ENCODE data around the gene FAM3D. TPM values are rescaled to one million over a fixed set of nuclear protein-coding genes. Genes with fewer than 3 reads are reported as not detected.

The FAM3D gene
- polyA plus RNA-seq, 1 donor (not counting 4 experiments of a cell fraction or from before 2014, with no cell fraction given): not detected

DNA sequence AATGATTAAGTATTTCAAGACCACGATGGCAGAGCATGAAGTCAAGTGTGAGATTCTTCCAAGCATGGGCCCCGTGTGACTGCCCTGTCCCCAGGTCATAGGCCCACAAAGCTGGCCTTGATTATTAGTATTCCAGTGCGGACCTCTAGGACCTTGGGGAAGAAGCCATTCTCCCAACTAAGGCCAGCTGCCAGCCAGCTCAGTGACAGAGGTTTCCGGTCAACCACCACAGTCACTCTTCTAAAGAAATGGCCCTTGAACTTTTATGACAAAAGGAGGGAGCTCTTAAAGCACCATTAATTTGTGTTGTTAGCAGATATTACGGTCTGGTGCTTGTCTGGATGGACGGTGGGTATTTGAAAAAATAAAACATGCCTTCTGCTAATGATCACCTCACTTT lies 28.0 kb downstream of the FAM3D start:
- Histone ChIP-seq H3K27me3 (ENCODE audit: control insufficient read depth, extremely low read depth, insufficient read depth, low read length) (peaks cover 6% of the 10 kb centered on the region), H3K27ac (ENCODE audit: control insufficient read depth, insufficient read depth, low read length) (no peak overlapping the region), H2AFZ (ENCODE audit: control insufficient read depth, low read length) (no peak overlapping the region), H3K9ac (ENCODE audit: control insufficient read depth, extremely low read depth, insufficient read depth, low read length) (no peak overlapping the region), H3K36me3 (ENCODE audit: control insufficient read depth in 2 of 2, extremely low read depth in 1 of 2, insufficient read depth in 2 of 2, low read length in 2 of 2) (no peaks in the 10 kb centered on the region), H4K20me1 (ENCODE audit: control insufficient read depth, extremely low read depth, insufficient read depth, low read length) (no peaks in the 10 kb centered on the region), H3K4me2 (ENCODE audit: control insufficient read depth, extremely low read depth, insufficient read depth, low read depth, low read length) (no peak overlapping the region), H3K4me3 (ENCODE audit: control insufficient read depth in 2 of 3, extremely low read depth in 1 of 3, insufficient read depth in 2 of 3, low read depth in 1 of 3, low read length in 3 of 3) (no peak overlapping the region), H3K79me2 (ENCODE audit: control insufficient read depth, insufficient read depth, low read length) (no peaks in the 10 kb centered on the region), H3K4me1 (ENCODE audit: control insufficient read depth, extremely low read depth, insufficient read depth, low read length) (peaks cover 9% of the 10 kb centered on the region), H3K9me1 (ENCODE audit: control insufficient read depth, extremely low read depth, insufficient read depth, low read length) (no peaks in the 10 kb centered on the region), H3K9me3 (ENCODE audit: control insufficient read depth, low read depth, low read length) (no peaks in the 10 kb centered on the region)
- dilution Hi-C loops (cut with MboI; ENCODE audit: extremely low pct_ligation_motif_present, low sequenced_read_pairs): no loop called here
- FAIRE-seq: no peak
- TF ChIP-seq EZH2 (IDR thresholded peaks at IDR 0.05; ENCODE audit: low read length): no peak
- TF ChIP-seq, protein P1, sequence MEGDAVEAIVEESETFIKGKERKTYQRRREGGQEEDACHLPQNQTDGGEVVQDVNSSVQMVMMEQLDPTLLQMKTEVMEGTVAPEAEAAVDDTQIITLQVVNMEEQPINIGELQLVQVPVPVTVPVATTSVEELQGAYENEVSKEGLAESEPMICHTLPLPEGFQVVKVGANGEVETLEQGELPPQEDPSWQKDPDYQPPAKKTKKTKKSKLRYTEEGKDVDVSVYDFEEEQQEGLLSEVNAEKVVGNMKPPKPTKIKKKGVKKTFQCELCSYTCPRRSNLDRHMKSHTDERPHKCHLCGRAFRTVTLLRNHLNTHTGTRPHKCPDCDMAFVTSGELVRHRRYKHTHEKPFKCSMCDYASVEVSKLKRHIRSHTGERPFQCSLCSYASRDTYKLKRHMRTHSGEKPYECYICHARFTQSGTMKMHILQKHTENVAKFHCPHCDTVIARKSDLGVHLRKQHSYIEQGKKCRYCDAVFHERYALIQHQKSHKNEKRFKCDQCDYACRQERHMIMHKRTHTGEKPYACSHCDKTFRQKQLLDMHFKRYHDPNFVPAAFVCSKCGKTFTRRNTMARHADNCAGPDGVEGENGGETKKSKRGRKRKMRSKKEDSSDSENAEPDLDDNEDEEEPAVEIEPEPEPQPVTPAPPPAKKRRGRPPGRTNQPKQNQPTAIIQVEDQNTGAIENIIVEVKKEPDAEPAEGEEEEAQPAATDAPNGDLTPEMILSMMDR (optimal IDR thresholded peaks at IDR 0.05 in 1 of 3, IDR thresholded peaks at IDR 0.05 in 1 of 3, conservative IDR thresholded peaks at IDR 0.05 in 1 of 3; ENCODE audit: extremely low read depth in 1 of 3, insufficient read depth in 2 of 3, low read length in 3 of 3): no peak
- DNase-seq (ENCODE audit: low read depth, low spot score): no peak

DNA sequence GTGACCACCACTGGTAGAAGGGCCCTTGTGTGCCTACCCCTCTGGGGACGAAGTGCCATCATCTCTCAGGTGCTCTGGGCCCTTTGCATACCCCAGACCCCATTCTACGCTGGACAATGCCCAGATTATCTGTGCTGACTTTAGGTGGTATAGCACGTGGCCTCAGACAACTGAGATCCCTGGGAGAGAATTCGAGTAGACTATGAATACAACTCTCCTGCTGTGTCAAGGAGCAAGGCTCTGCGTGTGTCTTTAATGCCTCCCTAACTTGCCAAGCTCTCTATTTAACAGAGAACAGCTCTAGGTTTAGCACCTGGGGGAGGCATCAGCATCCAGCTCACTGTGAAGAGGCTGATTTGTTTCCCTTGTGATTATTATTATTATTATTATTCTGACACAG lies 29.1 kb downstream of the FAM3D start:
- dilution Hi-C loops (cut with MboI; ENCODE audit: extremely low pct_ligation_motif_present, low sequenced_read_pairs): no loop called here
- Histone ChIP-seq H3K27ac (ENCODE audit: control insufficient read depth, insufficient read depth, low read length) (no peak overlapping the region), H3K79me2 (ENCODE audit: control insufficient read depth, insufficient read depth, low read length) (no peaks in the 10 kb centered on the region), H3K4me1 (ENCODE audit: control insufficient read depth, extremely low read depth, insufficient read depth, low read length) (peaks cover 9% of the 10 kb centered on the region), H3K9me1 (ENCODE audit: control insufficient read depth, extremely low read depth, insufficient read depth, low read length) (no peaks in the 10 kb centered on the region), H2AFZ (ENCODE audit: control insufficient read depth, low read length) (no peak overlapping the region), H3K27me3 (ENCODE audit: control insufficient read depth, extremely low read depth, insufficient read depth, low read length) (peaks cover 8% of the 10 kb centered on the region), H4K20me1 (ENCODE audit: control insufficient read depth, extremely low read depth, insufficient read depth, low read length) (no peaks in the 10 kb centered on the region), H3K4me3 (ENCODE audit: control insufficient read depth in 2 of 3, extremely low read depth in 1 of 3, insufficient read depth in 2 of 3, low read depth in 1 of 3, low read length in 3 of 3) (no peak overlapping the region), H3K9me3 (ENCODE audit: control insufficient read depth, low read depth, low read length) (no peaks in the 10 kb centered on the region), H3K4me2 (ENCODE audit: control insufficient read depth, extremely low read depth, insufficient read depth, low read depth, low read length) (no peak overlapping the region), H3K9ac (ENCODE audit: control insufficient read depth, extremely low read depth, insufficient read depth, low read length) (no peak overlapping the region), H3K36me3 (ENCODE audit: control insufficient read depth in 2 of 2, extremely low read depth in 1 of 2, insufficient read depth in 2 of 2, low read length in 2 of 2) (no peaks in the 10 kb centered on the region)
- FAIRE-seq (no peak), DNase-seq (ENCODE audit: low read depth, low spot score) (no peak)
- TF ChIP-seq, protein P1 (optimal IDR thresholded peaks at IDR 0.05 in 1 of 3, IDR thresholded peaks at IDR 0.05 in 1 of 3, conservative IDR thresholded peaks at IDR 0.05 in 1 of 3; ENCODE audit: extremely low read depth in 1 of 3, insufficient read depth in 2 of 3, low read length in 3 of 3): no peak

All from keratinocyte (primary cell).